ENCODE measurements around the gene HTR1D. TPM values are rescaled to one million over a fixed set of nuclear protein-coding genes. Genes with fewer than 3 reads are reported as not detected.

Gene HTR1D
- total and polyA plus RNA-seq, 2 donors (not counting 3 experiments of a cell fraction or from before 2014, with no cell fraction given): 1.5 to 1.9 TPM

DNA sequence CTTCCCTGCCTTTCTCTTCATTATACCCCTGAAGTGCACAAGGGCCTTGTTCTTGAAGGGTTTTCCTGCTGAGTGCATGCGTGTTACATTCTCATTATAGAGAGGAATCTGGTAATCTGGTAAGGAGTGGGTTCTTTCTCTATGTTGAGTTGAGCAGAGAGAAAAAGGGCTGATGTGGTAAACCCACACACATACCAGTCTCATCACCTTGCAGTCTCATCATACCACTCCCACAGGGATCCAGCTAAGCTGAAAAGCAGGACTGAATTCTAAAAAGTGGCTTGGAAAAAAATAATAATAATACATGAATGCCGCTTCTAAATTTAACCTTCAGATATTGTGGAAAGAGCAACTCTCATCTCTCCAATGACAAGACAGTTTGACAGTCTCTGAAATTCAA lies 10.5 kb upstream of the HTR1D start:
- Histone ChIP-seq H3K4me3 (replicated peaks in 1 of 3; ENCODE audit: insufficient read depth in 1 of 3, low read depth in 1 of 3, low read length in 3 of 3) (no peak overlapping the region), H3K9me3 (replicated peaks; ENCODE audit: control insufficient read depth, insufficient read depth, low read length) (no peaks in the 10 kb centered on the region), H3K27ac (ENCODE audit: insufficient read depth, low read depth, low read length) (no peak overlapping the region), H3K79me2 (ENCODE audit: control insufficient read depth, insufficient read depth, low read length) (no peaks in the 10 kb centered on the region), H3K9me1 (replicated peaks; ENCODE audit: control insufficient read depth, extremely low read depth, insufficient read depth, low read length) (no peaks in the 10 kb centered on the region), H3K4me1 (ENCODE audit: control insufficient read depth, extremely low read depth, insufficient read depth, low read length) (peaks cover 17% of the 10 kb centered on the region), H3K4me2 (ENCODE audit: insufficient read depth, low read length) (no peak overlapping the region), H3K36me3 (ENCODE audit: control insufficient read depth in 2 of 2, extremely low read depth in 1 of 2, insufficient read depth in 2 of 2, low read length in 2 of 2) (no peaks in the 10 kb centered on the region), H2AFZ (ENCODE audit: low read depth, low read length) (no peak overlapping the region), H3K9ac (replicated peaks; ENCODE audit: extremely low read depth, insufficient read depth, low read length) (no peak overlapping the region), H4K20me1 (replicated peaks; ENCODE audit: control insufficient read depth, extremely low read depth, insufficient read depth, low read length) (no peaks in the 10 kb centered on the region), H3K27me3 (ENCODE audit: control insufficient read depth in 2 of 2, insufficient read depth in 2 of 2, low read length in 2 of 2) (no peaks in the 10 kb centered on the region)
- dilution Hi-C loops (cut with MboI; ENCODE audit: extremely low pct_ligation_motif_present, low sequenced_read_pairs): no loop called here
- DNase-seq (ENCODE audit: low read depth, low spot score): no peak
- intact Hi-C loops (cut with micrococcal nuclease): loop anchor here (5.0 kb wide), 1 partner anchor 114 kb away; the partner anchor contains the start of gene HNRNPR
- ChIA-PET POLR2A (interaction anchor here (0.5 kb wide), 1 partner anchor 186 kb away, joined by 4 read pairs; no protein-coding TSS in a partner anchor), CTCF (interaction anchor here (1.4 to 2.0 kb wide), 3 partner anchors 11 to 43 kb away, joined by 4 to 6 read pairs (median 5); partner anchors contain the start of gene HTR1D)
- no peak for FAIRE-seq
- TF ChIP-seq MYC (IDR thresholded peaks at IDR 0.05; ENCODE audit: low read depth, low read length): no peak
- no peak for TF ChIP-seq EZH2 (IDR thresholded peaks at IDR 0.05; ENCODE audit: borderline replicate concordance, low read depth, low read length, severe bottlenecking)
- no peak for TF ChIP-seq GATA2 (IDR thresholded peaks at IDR 0.05; ENCODE audit: insufficient read depth, insufficient read length, low read depth, low read length)
- no peak for TF ChIP-seq POLR2A (IDR thresholded peaks at IDR 0.05; ENCODE audit: low read depth, low read length)
- TF ChIP-seq POLR2AphosphoS5 (IDR thresholded peaks at IDR 0.05; ENCODE audit: insufficient read depth, low read depth, low read length): no peak
- TF ChIP-seq JUN (IDR thresholded peaks at IDR 0.05; ENCODE audit: borderline replicate concordance, insufficient read depth, insufficient read length, low read depth): no peak
- no peak for TF ChIP-seq FOS (IDR thresholded peaks at IDR 0.05; ENCODE audit: borderline replicate concordance, insufficient read depth, low read length)
- TF ChIP-seq, protein P1, sequence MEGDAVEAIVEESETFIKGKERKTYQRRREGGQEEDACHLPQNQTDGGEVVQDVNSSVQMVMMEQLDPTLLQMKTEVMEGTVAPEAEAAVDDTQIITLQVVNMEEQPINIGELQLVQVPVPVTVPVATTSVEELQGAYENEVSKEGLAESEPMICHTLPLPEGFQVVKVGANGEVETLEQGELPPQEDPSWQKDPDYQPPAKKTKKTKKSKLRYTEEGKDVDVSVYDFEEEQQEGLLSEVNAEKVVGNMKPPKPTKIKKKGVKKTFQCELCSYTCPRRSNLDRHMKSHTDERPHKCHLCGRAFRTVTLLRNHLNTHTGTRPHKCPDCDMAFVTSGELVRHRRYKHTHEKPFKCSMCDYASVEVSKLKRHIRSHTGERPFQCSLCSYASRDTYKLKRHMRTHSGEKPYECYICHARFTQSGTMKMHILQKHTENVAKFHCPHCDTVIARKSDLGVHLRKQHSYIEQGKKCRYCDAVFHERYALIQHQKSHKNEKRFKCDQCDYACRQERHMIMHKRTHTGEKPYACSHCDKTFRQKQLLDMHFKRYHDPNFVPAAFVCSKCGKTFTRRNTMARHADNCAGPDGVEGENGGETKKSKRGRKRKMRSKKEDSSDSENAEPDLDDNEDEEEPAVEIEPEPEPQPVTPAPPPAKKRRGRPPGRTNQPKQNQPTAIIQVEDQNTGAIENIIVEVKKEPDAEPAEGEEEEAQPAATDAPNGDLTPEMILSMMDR (IDR thresholded peaks at IDR 0.05; ENCODE audit: extremely low read depth in 1 of 2, insufficient read depth in 1 of 2, low read depth in 1 of 2, low read length in 2 of 2): no peak
- TF ChIP-seq, protein P2, sequence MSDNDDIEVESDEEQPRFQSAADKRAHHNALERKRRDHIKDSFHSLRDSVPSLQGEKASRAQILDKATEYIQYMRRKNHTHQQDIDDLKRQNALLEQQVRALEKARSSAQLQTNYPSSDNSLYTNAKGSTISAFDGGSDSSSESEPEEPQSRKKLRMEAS (IDR thresholded peaks at IDR 0.05; ENCODE audit: insufficient read depth, insufficient read length): no peak
- BruUV-seq (replicated peaks): no TSS peak

Data from endothelial cell of umbilical vein (primary cell).